NCI-H1694 (cell line): ENCODE measurements around the gene MB21D2.
A peak's percentile ranks its signal among the peaks of the same experiment; 100 is the strongest.

Experiments used
- DNase-seq: peaks from one replicate; lab custom pipeline; 2025; lab: John Stamatoyannopoulos, UW

The MB21D2 gene

GRCh38 chr3:192833177-192833890 lies 84.3 kb downstream of the MB21D2 start:
- peak; percentile 3 for DNase-seq

- DNase-seq: no peak
These were observed 85.8 kb downstream of the MB21D2 start for GRCh38 chr3:192831801-192832347.

DNA sequence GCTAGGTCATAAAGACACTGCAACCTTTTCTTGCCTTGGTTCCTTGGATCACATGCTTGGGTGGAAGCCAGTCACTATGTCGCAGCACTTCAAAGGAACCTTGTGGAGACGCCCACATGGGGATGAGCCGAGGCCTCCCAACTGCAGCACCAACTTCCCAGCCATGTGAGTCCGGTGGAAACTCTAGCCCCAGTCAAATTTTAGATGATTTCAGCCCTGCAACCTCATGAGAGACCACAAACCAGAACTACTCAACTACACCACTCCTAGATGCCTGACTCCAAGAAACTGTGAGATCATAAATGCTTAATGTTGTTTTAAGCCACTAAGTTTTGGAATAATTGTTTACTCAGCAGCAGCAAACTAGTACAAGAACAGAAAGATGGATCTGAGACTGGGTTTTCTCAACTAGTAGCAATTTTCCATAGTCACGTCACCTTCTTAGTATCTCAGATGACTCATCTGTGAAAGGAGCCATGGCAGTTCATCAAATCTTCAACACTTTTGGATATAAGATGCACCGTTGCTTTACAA lies 86.5 kb downstream of the MB21D2 start:
- DNase-seq: no peak

DNA sequence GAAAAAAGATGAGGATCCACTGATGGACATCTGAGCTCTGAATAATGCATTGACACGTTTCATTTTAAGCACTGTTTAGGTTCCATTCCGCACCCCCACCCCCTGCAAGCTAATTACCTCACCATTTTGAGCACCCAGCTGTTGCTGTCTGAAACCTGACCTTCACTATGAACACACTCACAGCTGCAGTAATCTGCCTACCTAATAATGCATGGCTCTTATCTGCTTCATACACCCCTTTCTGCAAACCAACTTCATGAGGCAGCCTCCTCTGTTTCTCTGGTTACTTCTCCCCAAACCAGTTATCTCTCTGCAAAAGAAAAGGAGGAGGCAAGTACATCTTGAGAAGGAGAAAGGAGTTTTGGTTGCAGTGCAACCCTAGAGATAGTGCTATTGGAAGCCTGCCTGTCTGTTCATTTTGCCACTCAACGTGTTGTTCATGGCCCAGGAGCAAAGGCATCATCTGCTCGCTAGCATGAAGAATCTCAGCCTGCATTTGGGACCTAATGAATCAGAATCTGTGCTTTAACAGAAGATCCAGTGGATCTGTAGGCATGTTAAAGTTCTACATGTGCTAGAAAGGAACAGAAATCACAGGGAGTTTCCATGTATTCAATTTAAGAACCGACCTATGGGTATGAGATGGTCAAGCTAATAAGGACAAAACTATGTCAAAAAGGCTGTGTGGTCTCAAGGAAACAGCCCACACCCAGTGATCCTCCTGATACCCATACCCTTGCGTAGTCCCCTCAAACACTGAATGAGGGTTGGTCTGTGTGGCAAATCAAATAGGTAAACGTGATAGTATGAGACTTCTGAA lies 87.2 kb downstream of the MB21D2 start:
- DNase-seq: peak; percentile 17

- no peak for DNase-seq
These were observed 89.6 kb downstream of the MB21D2 start for GRCh38 chr3:192827863-192828594.

DNA sequence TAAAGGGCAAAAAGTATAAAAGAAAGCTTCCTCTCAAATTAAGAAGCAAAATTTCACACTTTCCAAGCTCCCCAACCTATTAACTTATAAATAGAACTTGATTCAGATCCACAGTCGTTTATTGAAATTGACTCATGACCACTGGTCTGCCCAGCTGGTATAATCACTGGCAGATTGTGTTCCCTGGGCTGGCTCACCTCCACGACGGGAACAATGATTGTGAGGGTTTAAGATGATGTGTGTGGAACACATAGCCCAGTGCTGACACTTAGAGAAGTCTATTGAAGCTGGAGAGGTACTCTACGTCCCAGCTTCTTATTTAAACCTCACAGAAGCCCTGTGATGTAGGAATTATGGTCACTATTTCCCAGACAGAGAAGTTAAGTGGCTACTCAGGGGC lies 90.4 kb downstream of the MB21D2 start:
- no peak for DNase-seq

- no peak for DNase-seq
These were observed 91.2 kb downstream of the MB21D2 start for GRCh38 chr3:192826214-192827006.

DNA sequence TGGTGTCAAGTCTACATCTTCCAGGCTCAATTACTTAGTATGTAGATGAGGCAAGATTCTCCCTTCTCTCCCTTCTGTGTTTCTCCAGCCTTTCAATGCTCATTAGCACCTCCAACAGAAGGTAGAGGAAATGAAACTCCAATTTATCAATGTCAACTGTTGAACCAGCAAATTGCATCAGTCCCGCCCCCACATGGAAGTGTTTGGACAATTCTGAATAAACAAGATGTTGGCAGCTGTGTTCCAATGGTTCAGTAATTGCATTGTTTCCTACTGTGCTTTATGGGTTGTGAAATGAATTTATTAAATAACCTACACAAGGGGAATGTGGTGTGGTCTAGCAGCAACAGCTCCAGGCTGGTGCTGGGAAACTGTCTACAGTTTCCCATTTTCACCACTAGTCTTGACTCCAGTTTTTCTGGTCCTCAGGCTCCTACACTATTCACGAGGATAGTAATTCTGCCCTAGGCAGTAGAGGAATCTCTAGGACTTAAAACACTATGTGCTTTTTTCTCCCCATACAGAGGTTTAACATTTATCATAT lies 91.9 kb downstream of the MB21D2 start:
- DNase-seq: peak; percentile 96

DNA sequence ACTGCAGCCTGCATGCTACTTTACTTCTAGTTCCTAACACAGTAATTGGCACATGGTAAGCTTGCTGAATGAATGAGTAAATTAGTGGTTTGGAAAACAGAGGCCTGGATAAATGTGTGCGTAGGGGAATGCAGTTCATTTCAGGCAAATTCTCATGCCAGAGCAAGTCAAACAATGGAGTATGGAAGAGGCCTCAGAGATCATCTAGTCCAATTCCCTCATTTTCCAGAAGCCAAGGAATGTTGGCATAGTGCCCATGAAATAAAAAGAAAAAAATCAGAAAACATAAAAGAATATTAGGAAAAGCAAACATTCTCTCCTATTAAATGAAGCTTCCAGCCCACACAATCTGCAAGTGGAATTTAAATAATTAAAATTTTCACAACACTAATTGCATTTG lies 92.4 kb downstream of the MB21D2 start:
- no peak for DNase-seq

DNA sequence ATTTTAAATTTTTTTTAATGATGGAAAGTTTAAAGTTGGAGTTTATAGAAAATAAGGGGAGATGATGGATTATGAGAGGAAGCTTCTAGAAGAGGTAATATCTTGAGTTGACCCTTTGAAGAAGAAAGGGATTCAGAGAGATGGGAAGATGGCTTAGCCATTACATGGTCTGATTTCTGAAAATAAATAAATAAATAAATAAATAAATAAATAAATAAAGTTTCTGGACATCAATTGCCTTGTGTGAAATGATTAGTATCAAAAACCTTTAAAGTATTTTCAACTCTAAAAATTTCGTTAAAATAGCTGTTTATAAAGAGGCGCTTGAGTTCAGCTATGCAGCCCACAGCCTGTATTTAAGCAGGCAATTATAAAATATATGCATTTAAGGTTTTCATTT lies 93.3 kb downstream of the MB21D2 start:
- DNase-seq: no peak

DNA sequence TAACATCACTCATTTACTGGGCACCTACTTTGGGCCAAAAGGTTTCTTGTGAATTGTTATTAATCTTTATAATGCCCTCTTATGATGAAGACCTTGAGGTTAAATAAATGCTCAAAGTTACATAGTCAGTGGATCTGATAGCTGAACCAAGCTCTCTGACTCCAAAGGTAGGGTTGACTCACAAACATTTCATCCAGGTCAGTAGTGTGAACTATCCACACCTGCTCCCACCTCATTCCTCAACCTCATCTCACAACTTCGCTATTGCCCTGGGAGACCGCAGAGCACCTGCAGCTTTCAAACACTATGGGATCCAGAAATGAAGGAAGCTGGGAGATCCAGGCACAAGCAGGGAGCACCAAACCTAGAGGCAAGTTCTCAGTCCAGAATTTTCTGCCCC lies 96.5 kb downstream of the MB21D2 start:
- no peak for DNase-seq

DNA sequence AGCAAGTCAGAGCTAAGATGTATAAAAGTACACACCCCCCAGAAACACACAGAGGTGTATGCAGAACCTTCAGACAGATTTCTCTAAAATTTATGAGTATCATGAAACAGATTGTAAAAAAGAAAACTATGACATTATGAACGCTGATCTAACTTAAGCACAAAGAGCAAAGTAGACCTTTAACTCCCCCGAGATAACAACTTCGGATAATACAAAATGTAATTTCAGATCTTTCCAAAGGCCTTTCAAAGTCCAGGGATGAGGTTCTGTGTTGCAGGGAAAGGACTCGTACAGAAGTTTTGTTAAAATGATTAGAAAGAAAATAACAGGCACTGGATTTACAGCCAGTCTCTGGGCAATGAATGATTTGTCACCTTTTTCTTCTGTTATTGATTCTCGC lies 97.5 kb downstream of the MB21D2 start:
- DNase-seq: no peak

- DNase-seq: no peak
These were observed 98.6 kb downstream of the MB21D2 start for GRCh38 chr3:192819001-192819569.

GRCh38 chr3:192818126-192818525 lies 99.5 kb downstream of the MB21D2 start:
- DNase-seq: no peak

- no peak for DNase-seq
These were observed 100.2 kb downstream of the MB21D2 start for GRCh38 chr3:192817506-192817905.

DNA sequence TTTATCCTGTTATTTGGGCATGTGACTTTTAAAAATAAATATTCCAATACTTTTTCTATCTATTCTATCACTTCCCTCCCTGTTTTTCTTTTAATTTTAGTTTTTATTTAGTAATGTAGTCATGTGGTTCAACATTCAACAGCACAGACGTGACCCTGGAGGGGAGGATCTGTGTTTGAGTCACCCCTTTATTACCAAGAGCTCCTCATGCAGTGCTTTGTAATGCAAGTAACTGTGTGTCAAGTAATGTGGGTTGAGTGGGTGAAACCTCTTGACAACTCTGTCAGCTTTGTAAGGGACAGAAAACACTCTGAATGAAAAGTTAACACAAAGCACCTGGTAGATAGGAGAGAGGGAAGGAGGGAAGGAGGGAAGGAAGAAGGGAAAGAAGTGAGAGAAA lies 100.6 kb downstream of the MB21D2 start:
- DNase-seq: no peak

DNA sequence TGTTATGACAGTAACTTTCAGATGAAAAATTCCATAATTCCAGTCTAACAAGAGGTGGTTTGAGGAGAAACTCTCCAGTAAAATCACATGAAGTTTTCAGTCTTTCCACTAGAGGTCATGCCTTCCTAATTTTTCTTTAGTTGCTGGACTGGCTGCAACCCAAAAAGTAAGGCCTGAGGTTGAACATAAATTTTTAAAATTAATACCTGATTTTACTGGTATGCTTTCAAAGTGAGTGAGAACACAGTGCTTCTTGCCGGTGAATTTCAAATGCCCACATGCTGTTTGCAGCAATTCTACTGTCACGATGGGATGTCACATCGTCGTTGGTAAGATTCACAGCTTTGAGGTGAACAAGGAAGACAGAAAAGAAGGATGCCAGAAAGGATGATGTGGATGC lies 101.3 kb downstream of the MB21D2 start:
- peak; percentile 65 for DNase-seq

- DNase-seq: peak; percentile 71
These were observed 104.8 kb downstream of the MB21D2 start for GRCh38 chr3:192812743-192813383.

- DNase-seq: no peak
These were observed 111.9 kb downstream of the MB21D2 start for GRCh38 chr3:192805711-192806110.

GRCh38 chr3:192804502-192804901 lies 113.2 kb downstream of the MB21D2 start:
- no peak for DNase-seq
